HCT116 (cell line): ENCODE results near the gene SLC66A1. TPM values are rescaled to one million over a fixed set of nuclear protein-coding genes. Genes with fewer than 3 reads are reported as not detected.

Experiments used
- total RNA-seq: library from RNA; stranded (reverse); gene quantifications from one replicate; pipeline ENCODE4 v1.2.1, GENCODE V29; 2021; ENCODE audit not compliant: unreplicated experiment

The SLC66A1 gene
- total RNA-seq, 1 experiment from 2014 or later, result 11.1 TPM

Other genes starting within 250 kb of the SLC66A1 start
- gene UBR4, start 102.1 kb upstream of the SLC66A1 start, total RNA-seq, result 107 TPM
- gene EMC1, start 60.8 kb upstream of the SLC66A1 start, total RNA-seq, result 66.6 TPM
- gene MRTO4, start 60.5 kb upstream of the SLC66A1 start, total RNA-seq, result 79.3 TPM
- gene AKR7A3, start 23.6 kb upstream of the SLC66A1 start, total RNA-seq, result 1.7 TPM
- gene AKR7A2, start 182 bp upstream of the SLC66A1 start, total RNA-seq, result 90.8 TPM
- gene CAPZB, start 173.2 kb downstream of the SLC66A1 start, total RNA-seq, result 203 TPM